BLaER1 treated with 17β-estradiol and CSF1 and Interleukin-3, amounts not matched to agents 10 nM and 100 nM (cell line): ENCODE results near the gene MUTYH.
"Not testable (repeated sequence)": the region's sequence is repeated elsewhere in the genome, so short reads cannot be mapped to it uniquely, and the experiment has no call there.

ENCODE experiments used
- H3K27ac ChIP-seq, 11 experiments: shearing (Covaris generic); formaldehyde crosslinking; 2 replicates each; pipeline ENCODE4 v1.8.1; 2022
- H3K27me3 ChIP-seq, 11 experiments: shearing (Covaris generic); formaldehyde crosslinking; 2 replicates each; pipeline ENCODE4 v1.8.1; 2022
- H3K36me3 ChIP-seq, 11 experiments: shearing (Covaris generic); formaldehyde crosslinking; 2 replicates each; pipeline ENCODE4 v1.8.1; 2022
- H3K4me1 ChIP-seq, 10 experiments: shearing (Covaris generic); formaldehyde crosslinking; 2 replicates each; pipeline ENCODE4 v1.8.1; 2022
- H3K4me2 ChIP-seq, 11 experiments: shearing (Covaris generic); formaldehyde crosslinking; 2 replicates each; pipeline ENCODE4 v1.8.1; 2022
- H3K4me3 ChIP-seq, 10 experiments: shearing (Covaris generic); formaldehyde crosslinking; 2 replicates each; pipeline ENCODE4 v1.8.1; 2022
- H3K9ac ChIP-seq, 11 experiments: shearing (Covaris generic); formaldehyde crosslinking; 2 replicates each; pipeline ENCODE4 v1.8.1; 2022
- H3K9me3 ChIP-seq, 11 experiments: shearing (Covaris generic); formaldehyde crosslinking; replicated peaks in 1 of 11; 2 replicates each; pipeline ENCODE4 v1.8.1; 2022
- H4K20me1 ChIP-seq, 11 experiments: shearing (Covaris generic); formaldehyde crosslinking; 2 replicates each; pipeline ENCODE4 v1.8.1; 2022
- Cebpa-rat ChIP-seq, 11 experiments: shearing (Covaris generic); IDR thresholded peaks; 2 replicates each; pipeline ENCODE4 v1.8.1; 2022

The MUTYH gene

GRCh38 chr1:45378184-45378583 is 37.9 kb upstream of the MUTYH start:
- no peak overlapping the region for H3K9ac ChIP-seq
- no peaks in the 10 kb centered on the region for H4K20me1 ChIP-seq
- H3K36me3 ChIP-seq: no peaks in the 10 kb centered on the region
- no peak overlapping the region for H3K4me2 ChIP-seq
- H3K27ac ChIP-seq: no peak overlapping the region
- H3K27me3 ChIP-seq: no peaks in the 10 kb centered on the region
- TF ChIP-seq Cebpa-rat (IDR thresholded peaks at IDR 0.05): no peak
- 0 out of 20 replicates have a peak, but pooled peaks cover 0 to 6% (median 0%) of the 10 kb centered on the region in 10 experiments for H3K4me1 ChIP-seq
- no peak overlapping the region for H3K4me3 ChIP-seq
- H3K9me3 ChIP-seq: no peaks in the 10 kb centered on the region

DNA sequence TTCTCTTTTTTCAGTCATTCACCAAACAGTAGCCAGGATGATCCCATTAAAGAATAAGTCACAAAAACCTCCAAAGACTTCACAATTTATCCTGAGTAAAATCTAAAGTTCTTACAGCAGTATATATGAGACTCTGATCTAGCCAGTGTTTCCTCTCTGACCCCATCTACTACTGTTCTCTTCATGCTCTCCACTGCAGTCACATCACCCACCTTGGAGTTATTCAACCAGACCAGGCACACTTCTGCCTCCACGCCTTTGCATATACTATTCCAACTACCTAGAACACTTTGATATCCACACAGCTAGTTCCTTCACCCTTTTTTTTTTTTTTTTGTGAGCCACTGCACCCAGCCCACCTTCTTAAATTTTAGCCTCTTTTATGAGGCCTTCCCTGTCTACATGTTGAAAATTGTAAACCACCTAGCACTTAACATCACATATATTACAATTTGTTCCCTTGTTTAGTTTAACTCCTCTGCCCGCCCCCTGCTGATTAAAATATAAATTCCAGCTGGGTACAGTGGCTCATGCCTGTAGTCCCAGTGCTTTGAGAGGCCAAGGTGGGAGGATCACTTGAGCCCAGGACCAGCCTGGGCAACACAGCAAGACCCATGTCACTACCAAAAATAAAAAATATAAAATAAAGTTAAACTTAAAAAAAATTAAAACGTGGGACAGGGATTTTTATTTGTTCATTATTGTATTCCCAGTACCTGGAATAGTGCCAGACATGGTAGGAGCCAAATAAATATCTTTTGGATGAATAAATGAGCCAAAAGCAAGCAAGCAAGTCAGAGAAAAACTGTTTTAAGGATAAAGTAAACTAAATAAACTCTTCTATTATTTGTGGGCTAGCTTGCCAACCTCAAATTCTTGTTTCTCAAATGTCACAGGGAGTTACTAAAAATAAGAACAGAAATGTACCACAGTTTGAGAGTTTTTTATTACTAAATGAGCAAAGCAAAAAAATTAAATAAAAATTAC is 35.2 kb upstream of the MUTYH start:
- no peak overlapping the region for H3K27ac ChIP-seq
- H3K9me3 ChIP-seq: no peaks in the 10 kb centered on the region
- H4K20me1 ChIP-seq: no peaks in the 10 kb centered on the region
- no peak overlapping the region for H3K4me2 ChIP-seq
- no peak overlapping the region for H3K9ac ChIP-seq
- peaks cover 0 to 16% (median 3%) of the 10 kb centered on the region in 10 experiments; a peak in 8 of 20 replicates for H3K4me1 ChIP-seq
- no peak overlapping the region for H3K4me3 ChIP-seq
- no peak for TF ChIP-seq Cebpa-rat (IDR thresholded peaks at IDR 0.05)
- no peaks in the 10 kb centered on the region for H3K36me3 ChIP-seq
- no peaks in the 10 kb centered on the region for H3K27me3 ChIP-seq

DNA sequence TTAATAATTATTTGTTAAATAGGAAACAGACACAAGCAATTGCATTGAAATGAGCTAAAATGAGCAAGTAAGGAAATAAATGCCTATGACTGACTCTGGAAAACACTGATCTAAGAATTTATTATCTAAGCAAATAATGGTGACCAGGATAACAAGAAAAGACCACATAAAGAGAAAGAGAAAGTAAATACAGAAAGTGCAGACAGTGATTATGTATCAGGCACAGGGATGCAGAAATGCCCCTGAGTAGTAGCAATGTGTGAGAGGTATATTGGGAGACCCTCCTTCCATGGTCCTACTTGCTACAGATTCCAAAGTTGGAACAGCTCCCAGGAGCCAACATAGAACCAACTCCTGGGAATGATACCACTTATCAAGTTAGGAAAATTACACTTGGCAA is 33.3 kb upstream of the MUTYH start:
- no peaks in the 10 kb centered on the region for H3K9me3 ChIP-seq
- H3K27ac ChIP-seq: no peak overlapping the region
- no peak overlapping the region for H3K4me3 ChIP-seq
- H3K36me3 ChIP-seq: no peaks in the 10 kb centered on the region
- no peaks in the 10 kb centered on the region for H3K27me3 ChIP-seq
- H3K4me2 ChIP-seq: no peak overlapping the region; a peak in 1 of 22 replicates
- TF ChIP-seq Cebpa-rat (IDR thresholded peaks at IDR 0.05): no peak
- peaks cover 0 to 18% (median 3%) of the 10 kb centered on the region in 10 experiments; a peak in 8 of 20 replicates for H3K4me1 ChIP-seq
- H4K20me1 ChIP-seq: no peaks in the 10 kb centered on the region
- no peak overlapping the region for H3K9ac ChIP-seq

GRCh38 chr1:45370575-45370974 is 30.3 kb upstream of the MUTYH start:
- no peak for TF ChIP-seq Cebpa-rat (IDR thresholded peaks at IDR 0.05)
- H4K20me1 ChIP-seq: no peaks in the 10 kb centered on the region
- no peak overlapping the region for H3K4me3 ChIP-seq

DNA sequence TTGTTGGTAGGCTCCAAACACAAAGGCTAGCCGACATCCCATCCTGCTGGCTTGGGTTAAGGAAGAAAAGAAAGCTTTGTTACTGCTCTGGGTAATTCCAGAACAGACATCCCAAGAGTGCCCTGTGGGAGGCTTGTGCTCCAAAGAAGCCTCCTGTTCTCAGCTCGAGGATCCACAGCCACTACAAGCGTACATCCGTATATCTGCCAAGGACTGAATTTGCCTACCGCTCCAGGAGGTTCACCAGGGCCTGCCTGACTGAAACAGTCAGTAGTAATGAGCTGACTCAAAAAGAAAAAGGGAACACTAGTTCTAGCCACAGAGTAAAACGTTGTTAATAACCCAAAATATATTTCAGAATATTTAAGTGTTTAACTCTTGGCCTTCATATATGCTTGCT is 24.8 kb upstream of the MUTYH start:
- Histone ChIP-seq H3K4me2 (no peak overlapping the region), H3K9ac (no peak overlapping the region), H3K9me3 (no peaks in the 10 kb centered on the region), H3K4me1 (peaks cover 11 to 27% (median 14%) of the 10 kb centered on the region in 10 experiments; a peak in 19 of 20 replicates), H3K27me3 (no peaks in the 10 kb centered on the region), H4K20me1 (no peaks in the 10 kb centered on the region), H3K4me3 (no peak overlapping the region), H3K27ac (no peak overlapping the region), H3K36me3 (no peaks in the 10 kb centered on the region)
- TF ChIP-seq Cebpa-rat (IDR thresholded peaks at IDR 0.05): no peak

More at GRCh38 chr1:45370575-45370974, 30.3 kb upstream of the MUTYH start:
- Histone ChIP-seq H3K27me3 (no peaks in the 10 kb centered on the region), H3K9ac (no peak overlapping the region), H3K27ac (no peak overlapping the region), H3K4me1 (peaks cover 0 to 23% (median 3%) of the 10 kb centered on the region in 10 experiments; a peak in 8 of 20 replicates), H3K9me3 (no peaks in the 10 kb centered on the region), H3K4me2 (peak overlapping the region in 6 of 11 experiments; percentile 3 to 57 (median 24); a peak in 6 of 22 replicates), H3K36me3 (no peaks in the 10 kb centered on the region)

- no peaks in the 10 kb centered on the region for H4K20me1 ChIP-seq
- no peaks in the 10 kb centered on the region for H3K27me3 ChIP-seq
- no peak overlapping the region for H3K4me2 ChIP-seq
- H3K27ac ChIP-seq: no peak overlapping the region
- no peaks in the 10 kb centered on the region for H3K9me3 ChIP-seq
- TF ChIP-seq Cebpa-rat (IDR thresholded peaks at IDR 0.05): no peak
- no peak overlapping the region for H3K9ac ChIP-seq
- no peaks in the 10 kb centered on the region for H3K36me3 ChIP-seq
- no peak overlapping the region for H3K4me3 ChIP-seq
- H3K4me1 ChIP-seq: peaks cover 12 to 29% (median 16%) of the 10 kb centered on the region in 10 experiments; a peak in 19 of 20 replicates
Measured at GRCh38 chr1:45364294-45364693, 24.1 kb upstream of the MUTYH start.

- not testable (repeated sequence) for H3K36me3 ChIP-seq, H3K27me3 ChIP-seq, H3K9me3 ChIP-seq, H4K20me1 ChIP-seq
- Histone ChIP-seq H3K9ac (peak overlapping the region in 3 of 11 experiments; percentile 27 to 51 (median 29); a peak in 3 of 22 replicates), H3K4me1 (peaks cover 12 to 24% (median 16%) of the 10 kb centered on the region in 10 experiments; a peak in 19 of 20 replicates), H3K4me2 (peak overlapping the region; percentile 8 to 77 (median 46); a peak in 17 of 22 replicates), H3K27ac (peak overlapping the region in 2 of 11 experiments; percentile 1 to 14; a peak in 2 of 22 replicates), H3K4me3 (peak overlapping the region in 2 of 10 experiments; percentile 18 to 28; a peak in 3 of 20 replicates)
Measured at GRCh38 chr1:45360981-45361380, 20.7 kb upstream of the MUTYH start.

DNA sequence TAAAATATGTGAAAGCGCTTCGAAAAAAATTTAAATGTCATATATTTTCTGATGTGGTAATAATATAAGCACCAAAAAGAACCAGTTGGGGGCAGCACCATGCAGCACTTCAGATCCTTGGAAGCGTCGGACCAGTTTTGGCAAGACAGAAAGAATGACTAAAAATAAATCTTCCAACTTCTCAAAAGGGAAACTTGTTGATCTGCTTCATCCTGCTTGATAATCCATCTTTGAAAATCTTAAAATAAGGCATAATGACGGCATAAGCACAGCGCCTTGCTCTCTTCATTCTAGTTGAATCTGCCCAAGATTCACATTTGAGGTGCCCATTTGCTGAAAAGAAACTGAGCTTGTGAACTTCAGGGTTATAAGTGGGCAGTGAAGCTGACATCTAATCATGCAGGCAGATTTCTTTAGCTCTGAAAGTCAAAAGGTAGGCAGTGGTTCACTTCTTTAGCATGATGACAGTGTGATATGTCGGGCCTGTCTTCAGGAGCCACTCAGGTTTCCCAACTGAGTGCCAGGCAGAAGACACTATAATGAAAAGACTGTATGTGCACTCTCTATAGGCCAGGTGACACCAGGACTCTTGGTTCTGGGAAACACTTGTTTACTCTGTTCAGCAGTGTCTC is 19.8 kb upstream of the MUTYH start:
- Histone ChIP-seq H4K20me1 (no peaks in the 10 kb centered on the region), H3K4me1 (peaks cover 12 to 24% (median 16%) of the 10 kb centered on the region in 10 experiments; a peak in 19 of 20 replicates), H3K4me3 (no peak overlapping the region), H3K4me2 (peak overlapping the region; percentile 18 to 77 (median 44); a peak in 19 of 22 replicates), H3K9me3 (no peaks in the 10 kb centered on the region), H3K27me3 (no peaks in the 10 kb centered on the region), H3K9ac (peak overlapping the region in 8 of 11 experiments; percentile 2 to 46 (median 12); a peak in 9 of 22 replicates), H3K36me3 (peaks cover 0 to 4% (median 0%) of the 10 kb centered on the region in 11 experiments; a peak in 2 of 22 replicates), H3K27ac (peak overlapping the region in 4 of 11 experiments; percentile 0 to 21 (median 4); a peak in 4 of 22 replicates)
- TF ChIP-seq Cebpa-rat (IDR thresholded peaks at IDR 0.05): no peak

GRCh38 chr1:45356186-45356585 is 15.9 kb upstream of the MUTYH start:
- H3K27ac ChIP-seq: no peak overlapping the region

More at GRCh38 chr1:45356186-45356585, 15.9 kb upstream of the MUTYH start:
- Histone ChIP-seq H3K9me3 (no peaks in the 10 kb centered on the region), H3K27me3 (no peaks in the 10 kb centered on the region), H3K9ac (no peak overlapping the region), H3K4me1 (peaks cover 12 to 21% (median 14%) of the 10 kb centered on the region in 10 experiments; a peak in 19 of 20 replicates), H3K36me3 (peaks cover 0 to 25% (median 0%) of the 10 kb centered on the region in 11 experiments; a peak in 3 of 22 replicates), H3K4me3 (no peak overlapping the region), H4K20me1 (no peaks in the 10 kb centered on the region), H3K4me2 (no peak overlapping the region)
- no peak for TF ChIP-seq Cebpa-rat (IDR thresholded peaks at IDR 0.05)
